ENCODE data around the gene OR5K3.

DNA sequence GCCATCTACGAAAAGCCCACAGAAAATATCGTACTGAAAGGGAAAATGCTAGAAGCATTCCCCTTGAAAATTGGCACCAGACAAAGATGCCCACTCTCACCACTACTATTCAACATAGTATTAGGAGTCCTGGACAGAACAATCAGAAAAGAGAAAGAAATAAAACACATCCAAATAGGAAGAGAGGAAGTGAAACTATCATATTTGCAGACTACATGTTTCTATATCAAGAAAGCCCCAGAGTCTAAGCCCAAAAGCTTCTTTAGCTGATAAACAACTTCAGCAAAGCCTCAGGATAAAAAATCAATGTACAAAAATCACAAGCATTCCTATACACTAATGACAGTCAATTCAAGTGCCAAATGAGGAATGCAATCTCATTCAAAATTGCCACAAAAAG, 15.6 kb downstream of the OR5K3 start:
- TF ChIP-seq CTCF (conservative IDR thresholded peaks at IDR 0.05 in 1 of 2, IDR thresholded peaks at IDR 0.05 in 1 of 2; ENCODE audit: extremely low read depth in 1 of 2, insufficient read depth in 1 of 2, low read depth in 1 of 2, low read length in 2 of 2) (no peak), EZH2 (IDR thresholded peaks at IDR 0.05; ENCODE audit: borderline replicate concordance, low read length) (no peak)

Data from mammary epithelial cell (primary cell).